ENCODE results near the gene ROR2. TPM values are rescaled to one million over a fixed set of nuclear protein-coding genes. Genes with fewer than 3 reads are reported as not detected.

The ROR2 gene
- total RNA-seq, 2 donors from 2014 or later, result 37.2 to 43.9 TPM

DNA sequence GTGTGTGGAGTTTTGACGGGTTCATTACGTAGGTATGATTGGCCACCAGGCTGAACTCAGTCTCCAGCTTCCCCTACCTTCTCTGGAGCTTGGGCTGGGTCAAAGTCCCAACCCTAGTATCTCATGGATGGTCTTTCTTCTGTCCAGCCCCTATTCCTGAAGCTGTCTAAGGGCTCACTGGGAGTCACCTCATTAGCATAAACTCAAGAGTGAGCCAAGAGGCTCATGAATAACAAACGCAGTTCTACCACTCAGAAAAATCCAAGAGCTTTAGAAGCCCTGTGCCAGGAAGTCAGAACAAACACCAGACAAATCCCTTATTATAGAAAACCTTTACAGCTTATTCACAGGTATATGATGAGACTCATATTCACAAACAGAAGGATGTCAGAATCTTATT is 346.1 kb downstream of the ROR2 start:
- H3K27ac ChIP-seq, result no peak overlapping the region
- no peaks in the 10 kb centered on the region for H3K27me3 ChIP-seq (replicated peaks; ENCODE audit: insufficient read depth)
- 78% methylated on average over 3 of the region's 3 CpGs for WGBS
- H3K4me3 ChIP-seq, result no peak overlapping the region
- no peak for DNase-seq (ENCODE audit: low spot score)
- no peaks in the 10 kb centered on the region for H3K4me1 ChIP-seq (replicated peaks)
- intact Hi-C loops (cut with DNase I), result no loop called here
- no peak for TF ChIP-seq POLR2A (IDR thresholded peaks at IDR 0.05)
- TF ChIP-seq POLR2AphosphoS5 (IDR thresholded peaks at IDR 0.05), result no peak
- TF ChIP-seq, protein P1, sequence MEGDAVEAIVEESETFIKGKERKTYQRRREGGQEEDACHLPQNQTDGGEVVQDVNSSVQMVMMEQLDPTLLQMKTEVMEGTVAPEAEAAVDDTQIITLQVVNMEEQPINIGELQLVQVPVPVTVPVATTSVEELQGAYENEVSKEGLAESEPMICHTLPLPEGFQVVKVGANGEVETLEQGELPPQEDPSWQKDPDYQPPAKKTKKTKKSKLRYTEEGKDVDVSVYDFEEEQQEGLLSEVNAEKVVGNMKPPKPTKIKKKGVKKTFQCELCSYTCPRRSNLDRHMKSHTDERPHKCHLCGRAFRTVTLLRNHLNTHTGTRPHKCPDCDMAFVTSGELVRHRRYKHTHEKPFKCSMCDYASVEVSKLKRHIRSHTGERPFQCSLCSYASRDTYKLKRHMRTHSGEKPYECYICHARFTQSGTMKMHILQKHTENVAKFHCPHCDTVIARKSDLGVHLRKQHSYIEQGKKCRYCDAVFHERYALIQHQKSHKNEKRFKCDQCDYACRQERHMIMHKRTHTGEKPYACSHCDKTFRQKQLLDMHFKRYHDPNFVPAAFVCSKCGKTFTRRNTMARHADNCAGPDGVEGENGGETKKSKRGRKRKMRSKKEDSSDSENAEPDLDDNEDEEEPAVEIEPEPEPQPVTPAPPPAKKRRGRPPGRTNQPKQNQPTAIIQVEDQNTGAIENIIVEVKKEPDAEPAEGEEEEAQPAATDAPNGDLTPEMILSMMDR (IDR thresholded peaks at IDR 0.05), result no peak
- no peaks in the 10 kb centered on the region for H3K9me3 ChIP-seq
- no peaks in the 10 kb centered on the region for H3K36me3 ChIP-seq

DNA sequence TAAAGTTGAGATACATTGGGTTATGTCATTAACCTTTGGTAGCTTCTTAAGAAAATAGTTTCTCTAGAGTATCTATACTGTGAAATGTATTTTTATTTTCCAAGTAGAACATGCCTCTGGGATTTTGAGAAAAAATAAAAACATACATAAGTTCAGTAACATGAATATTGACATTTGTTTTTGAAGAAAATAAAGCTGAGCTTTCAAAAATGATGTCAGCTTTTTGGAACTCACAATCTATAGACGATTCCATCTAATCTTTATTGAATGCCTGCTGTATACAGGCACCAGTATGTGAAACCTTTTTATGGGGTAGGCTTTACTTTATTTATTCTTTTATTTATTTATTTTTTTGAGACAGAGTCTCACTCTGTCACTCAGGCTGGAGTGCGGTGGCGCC is 350.5 kb downstream of the ROR2 start:
- no peak for DNase-seq (ENCODE audit: low spot score)
- 88% methylated on average over 3 of the region's 3 CpGs for WGBS
- H3K9me3 ChIP-seq, result no peaks in the 10 kb centered on the region
- H3K4me1 ChIP-seq (replicated peaks), result no peaks in the 10 kb centered on the region
- no peaks in the 10 kb centered on the region for H3K36me3 ChIP-seq
- intact Hi-C loops (cut with DNase I), result no loop called here
- TF ChIP-seq, protein P1 (IDR thresholded peaks at IDR 0.05), result no peak
- TF ChIP-seq POLR2A (IDR thresholded peaks at IDR 0.05) (no peak), POLR2AphosphoS5 (IDR thresholded peaks at IDR 0.05) (no peak)
- no peak overlapping the region for H3K27ac ChIP-seq
- no peak overlapping the region for H3K4me3 ChIP-seq
- H3K27me3 ChIP-seq (replicated peaks; ENCODE audit: insufficient read depth), result no peaks in the 10 kb centered on the region

DNA sequence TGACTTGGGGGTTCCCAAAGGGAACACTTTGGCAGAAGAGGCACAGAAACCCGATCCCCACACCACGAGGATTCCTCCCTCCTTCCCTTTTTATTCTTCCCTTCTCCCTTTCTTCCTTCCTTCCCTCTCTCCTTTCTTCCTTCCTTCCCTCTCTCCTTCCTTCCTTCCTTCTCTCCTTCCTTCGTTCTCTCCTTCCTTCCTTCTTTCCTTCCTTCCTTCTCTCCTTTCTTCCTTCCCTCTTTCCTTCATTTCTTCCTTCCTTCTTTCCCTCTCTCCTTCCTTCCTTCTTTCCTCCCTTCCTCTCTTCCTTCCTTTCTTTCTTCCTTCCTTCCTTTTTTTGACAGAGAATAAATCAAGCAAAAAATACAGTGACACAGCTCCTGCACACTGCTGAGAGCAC is 358.4 kb downstream of the ROR2 start:
- H3K4me3 ChIP-seq, result no peak overlapping the region
- intact Hi-C loops (cut with DNase I), result no loop called here
- H3K27ac ChIP-seq, result no peak overlapping the region
- 78% methylated on average over 3 of the region's 3 CpGs for WGBS
- no peaks in the 10 kb centered on the region for H3K36me3 ChIP-seq
- H3K9me3 ChIP-seq, result no peaks in the 10 kb centered on the region
- TF ChIP-seq POLR2AphosphoS5 (IDR thresholded peaks at IDR 0.05) (no peak), POLR2A (IDR thresholded peaks at IDR 0.05) (no peak)
- no peak for DNase-seq (ENCODE audit: low spot score)
- no peaks in the 10 kb centered on the region for H3K4me1 ChIP-seq (replicated peaks)
- peaks cover 3% of the 10 kb centered on the region for H3K27me3 ChIP-seq (replicated peaks; ENCODE audit: insufficient read depth)

DNA sequence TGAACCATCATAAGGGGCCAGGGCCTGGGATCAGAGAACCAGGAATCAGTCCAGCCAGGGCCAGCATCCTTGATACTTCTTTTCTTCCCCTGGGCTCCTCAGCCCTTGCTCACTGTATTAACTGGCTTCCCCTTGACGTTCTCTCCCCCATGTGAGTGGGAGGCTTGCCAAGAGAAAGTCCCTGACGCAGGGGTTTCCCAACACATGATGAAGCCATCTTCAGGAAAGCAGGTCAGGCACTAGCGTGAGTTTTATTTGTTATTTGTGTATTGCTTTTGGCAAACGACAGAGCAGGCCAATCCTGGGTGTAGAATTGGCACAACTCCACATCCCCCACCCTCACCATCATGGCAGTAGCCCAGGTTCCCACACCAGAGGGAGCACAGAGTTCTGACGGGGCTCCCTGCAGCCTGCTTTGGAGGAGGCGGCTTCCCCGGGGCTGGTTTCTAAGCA is 360.9 kb downstream of the ROR2 start:
- intact Hi-C loops (cut with DNase I), result no loop called here
- H3K4me3 ChIP-seq, result no peak overlapping the region
- H3K27ac ChIP-seq, result no peak overlapping the region
- 19% methylated on average over 7 of the region's 7 CpGs for WGBS
- H3K36me3 ChIP-seq, result no peaks in the 10 kb centered on the region
- H3K27me3 ChIP-seq (replicated peaks; ENCODE audit: insufficient read depth), result peaks cover 3% of the 10 kb centered on the region
- no peaks in the 10 kb centered on the region for H3K9me3 ChIP-seq
- H3K4me1 ChIP-seq (replicated peaks), result no peaks in the 10 kb centered on the region
- no peak for TF ChIP-seq POLR2A (IDR thresholded peaks at IDR 0.05)
- TF ChIP-seq POLR2AphosphoS5 (IDR thresholded peaks at IDR 0.05), result peak; percentile 60
- peak; percentile 10 for DNase-seq (ENCODE audit: low spot score)

DNA sequence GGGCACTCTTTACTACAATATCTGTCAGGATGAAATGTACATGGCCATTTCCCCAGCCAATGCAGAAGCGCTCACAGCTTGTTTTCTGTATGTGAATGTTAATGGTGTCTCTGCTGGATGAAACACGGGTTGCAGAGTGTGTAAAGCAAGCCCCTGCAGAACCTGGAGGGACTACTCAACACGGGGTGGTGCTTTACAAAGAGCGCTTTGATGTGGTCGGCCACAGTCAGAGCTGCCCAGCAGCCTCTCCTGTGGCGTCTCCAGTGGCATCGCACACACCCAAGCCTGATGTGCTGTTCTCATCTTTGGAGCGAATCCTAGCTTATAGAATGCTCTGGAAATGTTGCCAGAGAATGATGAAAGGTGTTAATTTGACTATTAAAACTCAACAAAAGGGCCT is 363.7 kb downstream of the ROR2 start:
- Histone ChIP-seq H3K4me1 (replicated peaks) (no peaks in the 10 kb centered on the region), H3K27me3 (replicated peaks; ENCODE audit: insufficient read depth) (peaks cover 3% of the 10 kb centered on the region), H3K36me3 (no peaks in the 10 kb centered on the region), H3K9me3 (no peaks in the 10 kb centered on the region), H3K4me3 (no peak overlapping the region), H3K27ac (no peak overlapping the region)
- WGBS, result 33% methylated on average over 8 of the region's 8 CpGs
- no peak for TF ChIP-seq POLR2A (IDR thresholded peaks at IDR 0.05)
- TF ChIP-seq POLR2AphosphoS5 (IDR thresholded peaks at IDR 0.05), result no peak
- TF ChIP-seq, protein P1 (IDR thresholded peaks at IDR 0.05), result no peak
- DNase-seq (ENCODE audit: low spot score), result no peak
- intact Hi-C loops (cut with DNase I), result no loop called here

GRCh38 chr9:91583966-91584365 is 366.1 kb downstream of the ROR2 start:
- WGBS, result 94% methylated on average over 9 of the region's 9 CpGs
- no peak overlapping the region for H3K4me3 ChIP-seq
- TF ChIP-seq, protein P1 (IDR thresholded peaks at IDR 0.05), result no peak
- TF ChIP-seq POLR2A (IDR thresholded peaks at IDR 0.05) (no peak), POLR2AphosphoS5 (IDR thresholded peaks at IDR 0.05) (no peak)
- DNase-seq (ENCODE audit: low spot score), result no peak
- intact Hi-C loops (cut with DNase I), result no loop called here
- no peaks in the 10 kb centered on the region for H3K9me3 ChIP-seq
- H3K27ac ChIP-seq, result no peak overlapping the region
- H3K27me3 ChIP-seq (replicated peaks; ENCODE audit: insufficient read depth), result peaks cover 3% of the 10 kb centered on the region
- no peaks in the 10 kb centered on the region for H3K4me1 ChIP-seq (replicated peaks)
- no peaks in the 10 kb centered on the region for H3K36me3 ChIP-seq
